NT2/D1 (cell line): ENCODE data around the gene MMD.

Experiments used
- SUZ12 ChIP-seq: IDR thresholded peaks from 2 replicates; pipeline ENCODE4 v1.6.1; 2011; ENCODE audit not compliant: insufficient read length, insufficient read depth; ENCODE audit errors: extremely low read depth
- YY1 ChIP-seq: IDR thresholded peaks from 2 replicates; pipeline ENCODE4 v1.6.1; 2011; ENCODE audit not compliant: insufficient read length, insufficient read depth

- TF ChIP-seq YY1 (no peak), SUZ12 (no peak)
Measured at GRCh38 chr17:55435408-55435807, 13.8 kb upstream of the MMD start.
